WERI-Rb-1 (cell line): Measurements from ENCODE around the gene TTC36.

Experiments
- DNase-seq: peaks from one replicate; pipeline ENCODE4 v3.0.0-alpha.2; 2020
- H3K27ac ChIP-seq: fragments of 250-450 bp; sonication (Bioruptor Pico); 2 replicates; pipeline ENCODE4 v1.5.1; 2020; ENCODE audit warnings: mild to moderate bottlenecking, moderate library complexity
- H3K27me3 ChIP-seq: fragments of 250-450 bp; sonication (Bioruptor Pico); 2 replicates; pipeline ENCODE4 v1.5.1; 2021; ENCODE audit warnings: mild to moderate bottlenecking, low read depth, moderate library complexity; ENCODE audit not compliant: insufficient read depth, severe bottlenecking
- H3K36me3 ChIP-seq: fragments of 250-450 bp; sonication (Bioruptor Pico); 2 replicates; pipeline ENCODE4 v1.5.1; 2020; ENCODE audit warnings: mild to moderate bottlenecking, moderate library complexity
- H3K4me3 ChIP-seq: 2 replicates; pipeline ENCODE4 v1.5.1; 2011; ENCODE audit warnings: low read depth, mild to moderate bottlenecking, control low read depth, low read length
- H3K9me3 ChIP-seq: fragments of 250-450 bp; sonication (Bioruptor Pico); 2 replicates; pipeline ENCODE4 v1.5.1; 2021; ENCODE audit warnings: mild to moderate bottlenecking, moderate library complexity; ENCODE audit not compliant: severe bottlenecking
- CTCF ChIP-seq: IDR thresholded peaks from 2 replicates; pipeline ENCODE4 v1.5.1; 2011; ENCODE audit warnings: low read depth, mild to moderate bottlenecking, control low read depth, inconsistent platforms, low read length

The TTC36 gene

DNA sequence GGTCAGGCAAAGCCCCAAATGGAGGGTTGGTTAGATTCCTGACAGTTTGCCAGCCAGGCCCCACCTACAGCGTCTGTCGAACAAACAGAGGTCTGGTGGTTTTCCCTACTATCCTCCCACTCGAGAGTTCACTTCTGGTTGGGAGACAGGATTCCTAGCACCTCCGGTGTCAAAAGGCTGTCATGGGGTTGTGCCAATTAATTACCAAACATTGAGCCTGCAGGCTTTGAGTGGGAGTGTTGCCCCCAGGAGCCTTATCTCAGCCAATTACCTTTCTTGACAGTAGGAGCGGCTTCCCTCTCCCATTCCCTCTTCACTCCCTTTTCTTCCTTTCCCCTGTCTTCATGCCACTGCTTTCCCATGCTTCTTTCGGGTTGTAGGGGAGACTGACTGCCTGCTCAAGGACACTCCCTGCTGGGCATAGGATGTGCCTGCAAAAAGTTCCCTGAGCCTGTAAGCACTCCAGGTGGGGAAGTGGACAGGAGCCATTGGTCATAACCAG is 4.7 kb upstream of the TTC36 start:
- Histone ChIP-seq H3K4me3 (no peak overlapping the region), H3K36me3 (peaks cover 81% of the 10 kb centered on the region), H3K27ac (no peak overlapping the region), H3K27me3 (no peaks in the 10 kb centered on the region), H3K9me3 (no peaks in the 10 kb centered on the region)
- peak; percentile 80 for TF ChIP-seq CTCF
- DNase-seq, result peak; percentile 48

DNA sequence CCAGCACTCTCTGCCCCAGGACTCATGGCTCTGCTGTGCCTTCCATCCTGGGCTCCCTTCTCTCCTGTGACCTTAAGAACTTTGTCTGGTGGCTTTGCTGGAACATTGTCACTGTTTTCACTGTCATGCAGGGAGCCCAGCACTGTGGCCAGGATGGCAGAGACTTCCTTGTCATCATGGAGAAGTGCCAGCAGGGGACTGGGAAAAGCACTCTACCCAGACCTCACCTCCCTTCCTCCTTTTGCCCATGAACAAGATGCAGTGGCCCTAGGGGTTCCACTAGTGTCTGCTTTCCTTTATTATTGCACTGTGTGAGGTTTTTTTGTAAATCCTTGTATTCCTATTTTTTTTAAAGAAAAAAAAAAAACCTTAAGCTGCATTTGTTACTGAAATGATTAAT is 2.9 kb upstream of the TTC36 start:
- Histone ChIP-seq H3K4me3 (no peak overlapping the region), H3K27ac (no peak overlapping the region), H3K9me3 (no peaks in the 10 kb centered on the region), H3K27me3 (no peaks in the 10 kb centered on the region), H3K36me3 (peaks cover 68% of the 10 kb centered on the region)
- no peak for TF ChIP-seq CTCF
- DNase-seq, result no peak

DNA sequence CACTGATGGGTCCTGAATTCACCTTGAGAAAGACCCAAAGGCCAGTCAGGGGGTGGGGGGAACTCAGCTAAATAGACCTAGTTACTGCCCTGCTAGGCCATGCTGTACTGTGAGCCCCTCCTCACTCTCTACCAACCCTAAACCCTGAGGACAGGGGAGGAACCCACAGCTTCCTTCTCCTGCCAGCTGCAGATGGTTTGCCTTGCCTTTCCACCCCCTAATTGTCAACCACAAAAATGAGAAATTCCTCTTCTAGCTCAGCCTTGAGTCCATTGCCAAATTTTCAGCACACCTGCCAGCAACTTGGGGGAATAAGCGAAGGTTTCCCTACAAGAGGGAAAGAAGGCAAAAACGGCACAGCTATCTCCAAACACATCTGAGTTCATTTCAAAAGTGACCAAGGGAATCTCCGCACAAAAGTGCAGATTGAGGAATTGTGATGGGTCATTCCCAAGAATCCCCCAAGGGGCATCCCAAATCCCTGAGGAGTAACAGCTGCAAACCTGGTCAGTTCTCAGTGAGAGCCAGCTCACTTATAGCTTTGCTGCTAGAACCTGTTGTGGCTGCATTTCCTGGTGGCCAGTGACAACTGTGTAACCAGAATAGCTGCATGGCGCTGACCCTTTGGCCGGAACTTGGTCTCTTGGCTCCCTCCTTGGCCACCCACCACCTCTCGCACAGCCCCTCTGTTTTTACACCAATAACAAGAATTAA is 2.4 kb upstream of the TTC36 start:
- Histone ChIP-seq H3K9me3 (no peaks in the 10 kb centered on the region), H3K4me3 (no peak overlapping the region), H3K27ac (no peak overlapping the region), H3K27me3 (no peaks in the 10 kb centered on the region), H3K36me3 (peaks cover 62% of the 10 kb centered on the region)
- TF ChIP-seq CTCF, result no peak
- DNase-seq, result no peak

DNA sequence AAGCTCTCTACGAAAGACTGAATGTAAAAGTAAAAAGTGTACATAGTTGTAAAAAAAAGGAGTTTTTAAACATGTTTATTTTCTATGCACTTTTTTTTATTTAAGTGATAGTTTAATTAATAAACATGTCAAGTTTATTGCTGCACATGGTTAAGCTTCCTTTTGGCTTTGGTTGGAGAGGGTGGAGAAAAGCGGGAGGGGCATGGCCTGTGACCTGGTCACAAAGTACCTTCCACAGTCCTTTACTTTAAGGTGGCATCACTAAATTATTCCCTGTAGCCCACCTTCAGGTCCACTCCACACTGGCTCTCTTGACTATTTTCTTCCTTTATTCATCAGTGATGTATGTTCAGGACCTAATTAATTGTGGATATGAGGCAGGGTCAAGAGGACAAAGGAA is 586 bp upstream of the TTC36 start:
- Histone ChIP-seq H3K36me3 (peaks cover 47% of the 10 kb centered on the region), H3K9me3 (no peaks in the 10 kb centered on the region), H3K27ac (no peak overlapping the region), H3K27me3 (no peaks in the 10 kb centered on the region), H3K4me3 (no peak overlapping the region)
- DNase-seq, result no peak
- TF ChIP-seq CTCF, result no peak

DNA sequence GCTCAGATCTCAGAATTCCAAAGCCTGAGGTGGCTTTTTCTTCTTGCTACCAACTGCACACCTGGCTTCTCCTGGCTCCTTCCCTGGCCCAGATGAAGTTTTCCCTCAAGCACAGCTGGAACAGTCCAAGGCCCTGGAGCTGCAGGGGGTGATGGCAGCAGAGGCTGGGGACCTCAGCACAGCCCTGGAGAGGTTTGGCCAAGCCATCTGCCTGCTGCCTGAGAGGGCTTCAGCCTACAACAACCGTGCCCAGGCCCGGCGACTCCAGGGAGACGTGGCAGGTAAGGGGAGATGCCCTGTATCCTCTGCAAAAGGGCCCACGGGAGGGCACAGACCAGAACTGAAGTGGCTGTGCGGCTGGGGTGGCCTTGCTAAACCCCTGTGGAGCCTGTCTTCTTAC is 1.2 kb downstream of the TTC36 start:
- no peak for DNase-seq
- H3K27ac ChIP-seq, result peak overlapping the region; percentile 35; the same call in 1 of the 2 replicates

More for the DNA sequence above, 1.2 kb downstream of the TTC36 start:
- no peak for TF ChIP-seq CTCF
- Histone ChIP-seq H3K9me3 (no peaks in the 10 kb centered on the region), H3K36me3 (peaks cover 29% of the 10 kb centered on the region), H3K27me3 (no peaks in the 10 kb centered on the region), H3K4me3 (no peak overlapping the region)
